HepG2 (cell line): ENCODE results near the gene TMX1. TPM values are rescaled to one million over a fixed set of nuclear protein-coding genes. Genes with fewer than 3 reads are reported as not detected.

ENCODE experiments used
- SAP130 ChIP-seq: IDR thresholded peaks from 2 replicates; pipeline ENCODE4 v1.6.1; 2016; ENCODE audit warnings: low read depth
- ZNF777 ChIP-seq: sonication (generic); formaldehyde crosslinking; IDR thresholded peaks from 2 replicates; pipeline ENCODE4 v1.4.0; 2020; ENCODE audit warnings: missing genetic modification reagents
- polyA plus RNA-seq, 8 experiments: library from polyadenylated mRNA; depleted of rRNA in 3 of 8; stranded (reverse) in 7 of 8; unstranded in 1 of 8; fragments of >200 nt; fragmentation: Illumina TruSeq in 4 of 8; extraction: Trizol in 4 of 8; gene quantifications; 2 replicates each; pipeline versions ENCODE4 v1.2.1 to v1.2.3, GENCODE V29; 2011 to 2016; ENCODE audit warnings: low read depth in 4 of 8, missing spikeins in 1 of 8, mixed read lengths in 1 of 8; ENCODE audit not compliant: insufficient read depth in 1 of 8
- total RNA-seq, 5 experiments: library from RNA; depleted of rRNA; stranded (reverse); fragments of >200 nt; fragmentation: Illumina TruSeq; extraction: Trizol; gene quantifications; 2 replicates each; pipeline ENCODE4 v1.2.3, GENCODE V29; 2016; ENCODE audit warnings: low read depth in 1 of 5
- TF ChIP-seq, protein P1 (sequence below), 2 experiments: sonication (generic) in 1 of 2; formaldehyde crosslinking in 1 of 2; IDR thresholded peaks; 2 replicates each; pipeline versions ENCODE4 v1.6.1 to v1.9.0; 2014 to 2022; ENCODE audit warnings: antibody characterized with exemption in 1 of 2, borderline replicate concordance in 1 of 2, inconsistent platforms in 1 of 2, low read depth in 1 of 2, missing genetic modification reagents in 1 of 2
- TF ChIP-seq, protein P2 (sequence below): sonication (generic); formaldehyde crosslinking; IDR thresholded peaks from 2 replicates; pipeline ENCODE4 v1.9.0; 2022; ENCODE audit warnings: missing genetic modification reagents, mild to moderate bottlenecking, borderline replicate concordance
- TF ChIP-seq, protein P3 (sequence below), 2 experiments: sonication (generic) in 1 of 2; formaldehyde crosslinking in 1 of 2; IDR thresholded peaks; 2 replicates each; pipeline versions ENCODE4 v1.4.0 to v1.6.1; 2018 to 2020; ENCODE audit warnings: missing genetic modification reagents in 2 of 2, borderline replicate concordance in 1 of 2, low read depth in 1 of 2, mild to moderate bottlenecking in 1 of 2, missing biosample characterization in 1 of 2
- TF ChIP-seq, protein P4 (sequence below): sonication (generic); formaldehyde crosslinking; IDR thresholded peaks from 2 replicates; pipeline ENCODE4 v1.5.1; 2020; ENCODE audit warnings: mild to moderate bottlenecking, missing genetic modification reagents, borderline replicate concordance

TMX1 gene
- total and polyA plus RNA-seq, 2 of the 13 experiments (the other 11 are each of a cell fraction or from before 2014, with no cell fraction given), result 23.0 to 56.8 TPM

DNA sequence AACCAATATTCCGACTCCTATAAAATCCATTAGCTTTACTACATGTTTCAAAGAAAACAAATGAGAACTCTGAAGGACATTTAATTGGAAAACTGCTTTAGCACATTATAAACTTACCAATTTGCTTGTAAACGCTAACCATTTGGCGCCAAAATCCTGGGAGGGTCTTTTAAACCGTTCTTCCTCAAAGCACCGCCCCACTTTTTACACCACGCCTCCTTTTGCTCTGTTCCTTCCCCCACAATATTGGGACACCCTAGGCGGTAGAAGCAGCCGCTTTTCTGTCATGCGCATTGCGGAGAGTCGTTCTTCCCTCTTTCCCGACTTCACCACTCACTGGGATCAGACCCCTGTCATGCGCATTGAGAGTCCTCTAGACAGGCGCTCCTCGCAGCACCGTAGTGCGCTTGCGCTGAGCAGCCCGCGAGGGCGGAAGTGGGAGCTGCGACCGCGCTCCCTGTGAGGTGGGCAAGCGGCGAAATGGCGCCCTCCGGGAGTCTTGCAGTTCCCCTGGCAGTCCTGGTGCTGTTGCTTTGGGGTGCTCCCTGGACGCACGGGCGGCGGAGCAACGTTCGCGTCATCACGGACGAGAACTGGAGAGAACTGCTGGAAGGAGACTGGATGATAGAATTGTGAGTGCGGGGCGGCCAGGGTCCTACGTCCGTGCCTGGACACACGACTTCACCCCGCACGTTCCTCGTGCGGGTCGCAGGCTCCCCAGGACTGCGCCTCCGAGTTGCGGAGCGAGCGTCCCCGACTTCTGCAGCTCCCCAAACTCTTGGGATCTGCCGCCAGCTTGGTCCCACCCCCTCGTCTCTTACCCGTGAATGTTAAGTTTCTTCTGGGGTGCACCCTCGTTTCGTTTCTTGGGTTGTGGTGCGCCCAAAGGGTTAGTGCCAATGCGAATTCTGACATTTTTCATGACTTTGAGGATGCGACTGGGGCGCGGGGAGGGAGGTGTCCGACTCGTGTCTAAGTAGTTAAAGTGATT is at the start of gene TMX1 (continued):
- peak; percentile 53; the same call in 1 of the 2 replicates for TF ChIP-seq ZNF777 (CRISPR knock-in tag)
- TF ChIP-seq, protein P1, sequence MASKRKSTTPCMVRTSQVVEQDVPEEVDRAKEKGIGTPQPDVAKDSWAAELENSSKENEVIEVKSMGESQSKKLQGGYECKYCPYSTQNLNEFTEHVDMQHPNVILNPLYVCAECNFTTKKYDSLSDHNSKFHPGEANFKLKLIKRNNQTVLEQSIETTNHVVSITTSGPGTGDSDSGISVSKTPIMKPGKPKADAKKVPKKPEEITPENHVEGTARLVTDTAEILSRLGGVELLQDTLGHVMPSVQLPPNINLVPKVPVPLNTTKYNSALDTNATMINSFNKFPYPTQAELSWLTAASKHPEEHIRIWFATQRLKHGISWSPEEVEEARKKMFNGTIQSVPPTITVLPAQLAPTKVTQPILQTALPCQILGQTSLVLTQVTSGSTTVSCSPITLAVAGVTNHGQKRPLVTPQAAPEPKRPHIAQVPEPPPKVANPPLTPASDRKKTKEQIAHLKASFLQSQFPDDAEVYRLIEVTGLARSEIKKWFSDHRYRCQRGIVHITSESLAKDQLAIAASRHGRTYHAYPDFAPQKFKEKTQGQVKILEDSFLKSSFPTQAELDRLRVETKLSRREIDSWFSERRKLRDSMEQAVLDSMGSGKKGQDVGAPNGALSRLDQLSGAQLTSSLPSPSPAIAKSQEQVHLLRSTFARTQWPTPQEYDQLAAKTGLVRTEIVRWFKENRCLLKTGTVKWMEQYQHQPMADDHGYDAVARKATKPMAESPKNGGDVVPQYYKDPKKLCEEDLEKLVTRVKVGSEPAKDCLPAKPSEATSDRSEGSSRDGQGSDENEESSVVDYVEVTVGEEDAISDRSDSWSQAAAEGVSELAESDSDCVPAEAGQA (IDR thresholded peaks at IDR 0.05; ENCODE audit: low read depth), result 0 out of 2 replicates have a peak, but pooled peaks have one; percentile 18
- TF ChIP-seq, protein P1 (CRISPR knock-in tag; IDR thresholded peaks at IDR 0.05; ENCODE audit: borderline replicate concordance), result no peak
- TF ChIP-seq, protein P2, sequence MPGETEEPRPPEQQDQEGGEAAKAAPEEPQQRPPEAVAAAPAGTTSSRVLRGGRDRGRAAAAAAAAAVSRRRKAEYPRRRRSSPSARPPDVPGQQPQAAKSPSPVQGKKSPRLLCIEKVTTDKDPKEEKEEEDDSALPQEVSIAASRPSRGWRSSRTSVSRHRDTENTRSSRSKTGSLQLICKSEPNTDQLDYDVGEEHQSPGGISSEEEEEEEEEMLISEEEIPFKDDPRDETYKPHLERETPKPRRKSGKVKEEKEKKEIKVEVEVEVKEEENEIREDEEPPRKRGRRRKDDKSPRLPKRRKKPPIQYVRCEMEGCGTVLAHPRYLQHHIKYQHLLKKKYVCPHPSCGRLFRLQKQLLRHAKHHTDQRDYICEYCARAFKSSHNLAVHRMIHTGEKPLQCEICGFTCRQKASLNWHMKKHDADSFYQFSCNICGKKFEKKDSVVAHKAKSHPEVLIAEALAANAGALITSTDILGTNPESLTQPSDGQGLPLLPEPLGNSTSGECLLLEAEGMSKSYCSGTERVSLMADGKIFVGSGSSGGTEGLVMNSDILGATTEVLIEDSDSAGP (CRISPR knock-in tag), result peak; percentile 81; the same call in 1 of the 2 replicates
- TF ChIP-seq, protein P3, sequence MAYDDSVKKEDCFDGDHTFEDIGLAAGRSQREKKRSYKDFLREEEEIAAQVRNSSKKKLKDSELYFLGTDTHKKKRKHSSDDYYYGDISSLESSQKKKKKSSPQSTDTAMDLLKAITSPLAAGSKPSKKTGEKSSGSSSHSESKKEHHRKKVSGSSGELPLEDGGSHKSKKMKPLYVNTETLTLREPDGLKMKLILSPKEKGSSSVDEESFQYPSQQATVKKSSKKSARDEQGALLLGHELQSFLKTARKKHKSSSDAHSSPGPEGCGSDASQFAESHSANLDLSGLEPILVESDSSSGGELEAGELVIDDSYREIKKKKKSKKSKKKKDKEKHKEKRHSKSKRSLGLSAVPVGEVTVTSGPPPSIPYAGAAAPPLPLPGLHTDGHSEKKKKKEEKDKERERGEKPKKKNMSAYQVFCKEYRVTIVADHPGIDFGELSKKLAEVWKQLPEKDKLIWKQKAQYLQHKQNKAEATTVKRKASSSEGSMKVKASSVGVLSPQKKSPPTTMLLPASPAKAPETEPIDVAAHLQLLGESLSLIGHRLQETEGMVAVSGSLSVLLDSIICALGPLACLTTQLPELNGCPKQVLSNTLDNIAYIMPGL (CRISPR knock-in tag; IDR thresholded peaks at IDR 0.05; ENCODE audit: borderline replicate concordance in 1 of 2, low read depth in 1 of 2), result peak; percentile 80 to 90
- TF ChIP-seq SAP130 (CRISPR knock-in tag), result peak; percentile 94
- TF ChIP-seq, protein P4, sequence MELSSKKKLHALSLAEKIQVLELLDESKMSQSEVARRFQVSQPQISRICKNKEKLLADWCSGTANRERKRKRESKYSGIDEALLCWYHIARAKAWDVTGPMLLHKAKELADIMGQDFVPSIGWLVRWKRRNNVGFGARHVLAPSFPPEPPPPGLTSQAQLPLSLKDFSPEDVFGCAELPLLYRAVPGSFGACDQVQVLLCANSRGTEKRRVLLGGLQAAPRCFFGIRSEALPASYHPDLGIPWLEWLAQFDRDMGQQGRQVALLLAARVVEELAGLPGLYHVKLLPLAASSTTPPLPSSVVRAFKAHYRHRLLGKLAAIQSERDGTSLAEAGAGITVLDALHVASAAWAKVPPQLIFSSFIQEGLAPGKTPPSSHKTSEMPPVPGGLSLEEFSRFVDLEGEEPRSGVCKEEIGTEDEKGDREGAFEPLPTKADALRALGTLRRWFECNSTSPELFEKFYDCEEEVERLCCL (CRISPR knock-in tag), result no peak; the same call in 1 of the 2 replicates
